GM19395 (cell line): ENCODE results near the gene SPDYE5.
A peak's percentile ranks its signal among the peaks of the same experiment; 100 is the strongest.
"Not testable (repeated sequence)": the region's sequence is repeated elsewhere in the genome, so short reads cannot be mapped to it uniquely, and the experiment has no call there.

Source experiments
- ATAC-seq: cut with Tn5 transposase; IDR thresholded peaks from one replicate; pipeline ENCODE4 v1.9.1; 2021; ENCODE audit warnings: mild to moderate bottlenecking, moderate library complexity; ENCODE audit not compliant: unreplicated experiment

Gene SPDYE5

DNA sequence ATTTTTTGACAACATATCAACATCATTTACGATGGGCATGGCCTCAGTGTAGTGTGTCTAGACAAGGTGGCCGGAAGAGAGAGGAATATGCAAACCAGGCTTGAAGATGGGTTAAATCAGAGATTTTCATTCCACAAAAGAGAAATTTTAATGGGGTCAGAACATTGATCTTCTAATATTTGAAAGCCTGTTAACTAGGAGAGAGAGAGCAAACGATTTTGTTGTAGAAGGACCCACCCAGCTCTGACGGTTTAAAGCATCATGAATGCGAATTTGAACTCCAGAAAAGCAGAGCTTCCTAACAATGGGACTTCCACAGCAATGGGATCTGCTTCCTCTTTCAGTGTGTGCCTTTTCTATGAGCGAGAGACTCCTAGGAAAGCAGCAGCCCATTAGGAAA, at the start of gene SPDYE5:
SPDYE5 (plus strand) TSS at position 301 of the 400 bp plus-strand sequence. CDS start 1,728 bp downstream, outside the sequence.
- not testable (repeated sequence) for ATAC-seq

- ATAC-seq, result peak; percentile 94
Observed at GRCh38 chr7:75442465-75443111, 49.5 kb upstream of the SPDYE5 start.

DNA sequence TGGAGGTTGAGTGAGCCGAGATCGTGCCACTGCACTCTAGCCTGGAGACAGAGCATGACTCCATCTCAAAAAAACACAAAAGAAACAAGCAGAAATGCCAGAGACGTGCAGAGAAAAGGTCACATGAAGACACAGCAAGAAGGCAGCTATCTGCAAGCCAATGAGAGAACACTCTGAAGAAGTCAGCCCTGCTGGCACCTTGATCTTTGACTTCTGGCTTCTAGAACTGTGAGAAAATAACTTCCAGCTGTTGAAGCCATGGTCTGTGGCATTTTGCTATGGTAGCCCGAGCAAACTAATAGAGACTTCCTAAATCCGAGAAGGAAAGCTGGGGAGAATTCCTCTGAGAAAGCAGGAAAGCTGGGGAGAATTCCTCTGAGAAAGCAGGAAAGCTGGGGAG, 42.2 kb upstream of the SPDYE5 start:
- not testable (repeated sequence) for ATAC-seq

GRCh38 chr7:75452494-75452955, 39.6 kb upstream of the SPDYE5 start:
- ATAC-seq, result peak; percentile 91

GRCh38 chr7:75456403-75456802, 35.7 kb upstream of the SPDYE5 start:
- ATAC-seq, result not testable (repeated sequence)

- ATAC-seq, result not testable (repeated sequence)
Observed at GRCh38 chr7:75458034-75458433, 34.1 kb upstream of the SPDYE5 start.

DNA sequence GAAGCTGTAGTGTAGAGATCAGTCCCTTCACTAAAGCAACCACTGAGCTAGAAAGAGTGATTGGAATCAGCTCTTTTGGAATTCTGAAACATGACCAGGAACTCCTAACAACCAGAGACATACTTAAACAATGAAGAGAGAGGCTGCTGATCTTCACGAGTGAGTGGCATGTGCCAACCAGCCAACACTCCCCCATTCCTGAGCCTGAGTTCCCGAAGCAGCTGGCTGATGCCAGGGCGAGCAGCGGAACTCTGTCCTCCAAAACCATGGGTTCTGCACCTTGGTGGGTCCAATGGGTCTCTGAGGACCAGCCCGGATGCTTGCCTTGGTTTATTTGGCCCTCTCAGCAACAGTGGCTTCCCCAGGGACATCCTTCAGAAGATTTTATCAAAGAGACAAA, 31.6 kb upstream of the SPDYE5 start:
- ATAC-seq, result not testable (repeated sequence)

DNA sequence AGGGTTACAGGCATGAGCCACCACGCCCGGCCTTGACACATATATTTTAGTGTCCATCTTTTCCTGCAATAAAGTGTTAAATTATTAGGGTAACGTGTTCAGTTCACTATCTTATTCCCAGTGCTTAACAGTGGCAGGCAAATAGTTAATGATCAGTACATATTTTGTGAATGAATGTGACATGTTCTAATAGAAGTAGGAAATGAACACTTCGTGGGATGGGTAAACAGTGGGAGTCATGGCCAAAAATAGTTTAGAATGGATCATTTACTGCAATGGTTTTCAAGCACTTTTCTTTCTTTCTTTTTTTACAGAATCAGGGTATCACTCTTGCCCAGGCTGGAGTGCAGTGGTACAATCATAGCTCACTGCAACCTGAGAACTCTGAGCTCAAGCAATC, 22.0 kb upstream of the SPDYE5 start:
- ATAC-seq, result not testable (repeated sequence)

GRCh38 chr7:75477457-75477856, 14.7 kb upstream of the SPDYE5 start:
- ATAC-seq, result not testable (repeated sequence)

DNA sequence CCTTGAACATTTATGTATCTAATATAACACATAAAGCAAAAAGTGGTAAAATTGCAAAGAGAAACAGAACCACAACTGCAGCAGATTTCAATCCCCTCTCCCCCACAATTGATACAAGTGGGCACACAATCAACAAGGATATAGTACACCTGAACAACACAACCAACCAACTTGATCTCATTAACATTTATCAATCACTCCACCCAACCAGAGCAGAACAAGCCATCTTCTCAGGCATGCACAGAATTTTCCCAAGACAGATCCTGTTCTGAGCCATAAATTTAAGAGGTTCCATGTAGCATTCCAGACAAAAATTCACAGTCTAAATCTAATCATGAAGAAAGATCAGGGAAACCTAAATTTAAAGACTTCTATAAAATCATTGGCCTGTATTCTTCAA, 11.8 kb upstream of the SPDYE5 start:
- ATAC-seq, result not testable (repeated sequence)

GRCh38 chr7:75485355-75485978, 6.7 kb upstream of the SPDYE5 start:
- ATAC-seq, result not testable (repeated sequence)

DNA sequence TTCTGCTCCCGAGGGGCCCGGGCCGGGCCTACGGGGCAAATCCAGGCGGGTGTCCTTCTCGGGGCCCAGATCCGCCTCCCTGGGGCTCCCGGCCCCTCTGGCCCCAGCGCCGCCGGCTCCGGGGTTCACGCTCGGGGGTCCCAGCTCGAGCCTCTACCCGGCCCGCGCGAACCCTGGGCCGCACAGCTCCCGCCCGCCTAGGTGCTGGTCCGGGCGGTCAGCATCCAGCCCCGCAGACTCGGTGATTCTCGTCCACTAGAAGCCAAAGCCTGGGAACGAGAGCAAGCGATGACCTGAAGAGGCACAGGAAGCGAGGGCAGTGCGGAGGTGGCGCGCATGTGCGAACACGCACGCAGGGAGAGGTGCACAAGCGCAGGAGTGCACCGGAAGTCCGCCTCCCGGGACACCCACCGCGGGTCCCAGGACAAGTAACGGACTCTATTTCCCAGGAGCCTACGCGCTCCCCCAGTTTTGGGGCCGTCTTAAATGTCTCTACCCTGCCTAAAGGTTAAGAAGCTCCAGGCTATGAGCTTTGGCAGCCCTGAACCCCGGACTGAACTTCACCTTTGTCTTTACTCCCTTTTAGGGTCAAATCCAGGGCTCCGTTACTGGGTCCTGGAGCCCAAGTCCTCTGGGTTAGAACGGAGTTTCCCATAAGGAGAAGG, 6.0 kb upstream of the SPDYE5 start, which contains the start of gene POM121C:
POM121C (minus strand) TSS at position 321 of the 665 bp plus-strand sequence. CDS start 44,803 bp downstream, outside the sequence.
- peak; percentile 99 for ATAC-seq

DNA sequence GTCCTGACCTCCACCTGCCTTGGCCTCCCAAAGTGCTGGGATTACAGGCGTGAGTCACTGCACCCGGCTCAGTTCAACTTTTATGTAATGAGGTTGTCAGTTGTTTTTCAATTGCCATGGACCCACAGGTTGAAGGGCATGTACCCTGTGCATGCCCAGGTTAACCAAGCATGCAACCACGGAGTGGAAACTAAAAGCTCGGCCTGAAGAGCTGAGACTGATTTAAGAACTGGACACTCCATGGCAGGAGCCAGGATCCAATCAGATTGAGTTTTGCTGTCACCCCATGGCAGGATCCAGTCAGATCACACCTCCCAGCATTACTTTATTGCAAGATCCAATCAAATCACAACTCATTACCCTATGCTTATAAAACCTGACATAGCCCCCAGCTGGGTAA, 16.9 kb downstream of the SPDYE5 start:
- not testable (repeated sequence) for ATAC-seq

- ATAC-seq, result not testable (repeated sequence)
Observed at GRCh38 chr7:75518842-75519241, 26.7 kb downstream of the SPDYE5 start.

GRCh38 chr7:75521727-75522126, 29.6 kb downstream of the SPDYE5 start:
- ATAC-seq, result not testable (repeated sequence)

GRCh38 chr7:75527224-75527722, 35.2 kb downstream of the SPDYE5 start:
- ATAC-seq, result not testable (repeated sequence)

GRCh38 chr7:75531359-75531821, 39.3 kb downstream of the SPDYE5 start:
- no peak for ATAC-seq

GRCh38 chr7:75532639-75533038, 40.5 kb downstream of the SPDYE5 start:
- ATAC-seq, result no peak

DNA sequence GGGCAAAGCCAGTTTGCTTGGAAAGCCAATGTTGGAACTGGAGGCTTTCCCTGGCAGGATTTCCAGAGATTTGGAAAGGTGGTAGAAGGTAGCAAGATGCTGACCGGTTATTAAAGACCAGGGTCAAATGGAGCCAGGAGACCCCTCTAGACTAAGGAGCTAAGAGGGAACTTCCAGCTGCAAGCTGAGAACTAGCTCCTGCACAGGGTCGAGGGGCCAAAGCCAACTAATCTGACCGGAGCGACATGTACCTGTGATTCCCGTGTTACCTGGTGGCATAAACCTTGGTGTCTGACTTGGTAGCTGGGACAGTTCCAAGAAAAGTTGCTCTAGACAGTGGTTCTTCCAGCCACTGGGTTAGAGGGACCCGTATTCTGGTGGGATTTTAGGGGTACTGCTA, 41.8 kb downstream of the SPDYE5 start:
- ATAC-seq, result no peak

- peak; percentile 76 for ATAC-seq
Observed at GRCh38 chr7:75534727-75535307, 42.7 kb downstream of the SPDYE5 start.

GRCh38 chr7:75536491-75536890, 44.4 kb downstream of the SPDYE5 start:
- no peak for ATAC-seq
